Cardiac septum (tissue), 1 donor: ENCODE measurements around the gene PCED1A. TPM values are rescaled to one million over a fixed set of nuclear protein-coding genes. Genes with fewer than 3 reads are reported as not detected.
"Not testable (repeated sequence)": the region's sequence is repeated elsewhere in the genome, so short reads cannot be mapped to it uniquely, and the experiment has no call there.

Source experiments
- DNase-seq: peaks from one replicate; pipeline ENCODE4 v3.0.0-alpha.2; 2020; ENCODE audit warnings: low spot score
- intact Hi-C: fragments of 100-400 bp; cut with DNase I; formaldehyde crosslinking; loops from one replicate; pipeline ENCODE4 v1.14.0; 2022
- total RNA-seq: library from RNA; stranded (reverse); fragmentation: NEBNext Ultra II Directional; extraction: Animal tissue kit (Norgen Biotek cat#: 25700); gene quantifications from one replicate; pipeline ENCODE4 v1.2.1, GENCODE V29; 2021
- donor health status: DM: no; HTN: no; CAD: no.

Gene PCED1A
- total RNA-seq, 1 donor from 2014 or later = 12.8 TPM

GRCh38 chr20:2812189-2812588 is 28.3 kb downstream of the PCED1A start:
- intact Hi-C loops = no loop called here
- no peak for DNase-seq

- no peak for DNase-seq
- intact Hi-C loops = no loop called here
Measured at GRCh38 chr20:2809690-2810089, 30.8 kb downstream of the PCED1A start.

GRCh38 chr20:2807929-2808328 is 32.5 kb downstream of the PCED1A start:
- DNase-seq, intact Hi-C loops: not testable (repeated sequence)

- DNase-seq = no peak
Measured at GRCh38 chr20:2807019-2807418, 33.4 kb downstream of the PCED1A start.

GRCh38 chr20:2806351-2806701 is 34.1 kb downstream of the PCED1A start:
- intact Hi-C loops = no loop called here
- no peak for DNase-seq

More at GRCh38 chr20:2807019-2807418, 33.4 kb downstream of the PCED1A start:
- intact Hi-C loops = no loop called here

- intact Hi-C loops = no loop called here
- no peak for DNase-seq
Measured at GRCh38 chr20:2805689-2806350, 34.6 kb downstream of the PCED1A start.

- DNase-seq = no peak
Measured at GRCh38 chr20:2804852-2805688, 35.4 kb downstream of the PCED1A start.

GRCh38 chr20:2804041-2804828 is 36.2 kb downstream of the PCED1A start:
- no peak for DNase-seq
- intact Hi-C loops = no loop called here

More at GRCh38 chr20:2804852-2805688, 35.4 kb downstream of the PCED1A start:
- intact Hi-C loops = no loop called here

GRCh38 chr20:2801286-2801728 is 39.1 kb downstream of the PCED1A start:
- no peak for DNase-seq
- intact Hi-C loops = no loop called here

- intact Hi-C loops = no loop called here
Measured at GRCh38 chr20:2800521-2801285, 39.8 kb downstream of the PCED1A start, which contains the start of gene CPXM1. Gene CPXM1 (minus strand): TSS chr20:2800627. CDS start chr20:2800572, 55 bp downstream.

GRCh38 chr20:2799688-2800520 is 40.6 kb downstream of the PCED1A start:
- intact Hi-C loops = no loop called here
- no peak for DNase-seq

More at GRCh38 chr20:2800521-2801285, 39.8 kb downstream of the PCED1A start, which contains the start of gene CPXM1:
- DNase-seq = no peak

- DNase-seq = no peak
- intact Hi-C loops = no loop called here
Measured at GRCh38 chr20:2799271-2799670, 41.2 kb downstream of the PCED1A start.

GRCh38 chr20:2798814-2799213 is 41.6 kb downstream of the PCED1A start:
- intact Hi-C loops = no loop called here
- no peak for DNase-seq

- no peak for DNase-seq
Measured at GRCh38 chr20:2798095-2798805, 42.2 kb downstream of the PCED1A start.

GRCh38 chr20:2797136-2797983 is 43.1 kb downstream of the PCED1A start:
- intact Hi-C loops = no loop called here
- DNase-seq = no peak

More at GRCh38 chr20:2798095-2798805, 42.2 kb downstream of the PCED1A start:
- intact Hi-C loops = no loop called here

- intact Hi-C loops = no loop called here
- no peak for DNase-seq
Measured at GRCh38 chr20:2796011-2796660, 44.3 kb downstream of the PCED1A start.
